ENCODE results near the gene CMTM8.

GRCh38 chr3:32411442-32411841, 173.0 kb downstream of the CMTM8 start:
- TF ChIP-seq CTCF (IDR thresholded peaks at IDR 0.05; ENCODE audit: low read depth, low read length, poor library complexity, severe bottlenecking), result no peak
- no peak for TF ChIP-seq EZH2phosphoT487 (IDR thresholded peaks at IDR 0.05; ENCODE audit: borderline replicate concordance, low read length)
